Activated naive CD8-positive, alpha-beta T cell treated with anti-CD3 and anti-CD28 coated beads, Interleukin-2, amount 50 U/mL, for 24 hours (primary cell): ENCODE data around the gene TNFSF12.

ENCODE experiments used
- ATAC-seq: fragments of 150-1000 bp; cut with Tn5 transposase; one replicate; pipeline ENCODE4 v1.10.0; 2021
- DNase-seq: peaks from one replicate; pipeline ENCODE4 v3.0.0; 2021
- H3K27ac Mint-ChIP-seq: one replicate; pipeline ENCODE4 v1.8.0; 2021; ENCODE audit warnings: mild to moderate bottlenecking, mixed read lengths
- H3K27me3 Mint-ChIP-seq: one replicate; pipeline ENCODE4 v1.8.0; 2021; ENCODE audit warnings: mixed read lengths
- H3K36me3 Mint-ChIP-seq: one replicate; pipeline ENCODE4 v1.8.0; 2021; ENCODE audit warnings: low read depth, mixed read lengths
- H3K4me1 Mint-ChIP-seq: one replicate; pipeline ENCODE4 v1.8.0; 2021; ENCODE audit warnings: mixed read lengths
- H3K4me3 Mint-ChIP-seq: one replicate; pipeline ENCODE4 v1.8.0; 2021; ENCODE audit warnings: mild to moderate bottlenecking, moderate library complexity, mixed read lengths
- H3K9me3 Mint-ChIP-seq: one replicate; pipeline ENCODE4 v1.8.0; 2021; ENCODE audit warnings: mixed read lengths

TNFSF12 gene

DNA sequence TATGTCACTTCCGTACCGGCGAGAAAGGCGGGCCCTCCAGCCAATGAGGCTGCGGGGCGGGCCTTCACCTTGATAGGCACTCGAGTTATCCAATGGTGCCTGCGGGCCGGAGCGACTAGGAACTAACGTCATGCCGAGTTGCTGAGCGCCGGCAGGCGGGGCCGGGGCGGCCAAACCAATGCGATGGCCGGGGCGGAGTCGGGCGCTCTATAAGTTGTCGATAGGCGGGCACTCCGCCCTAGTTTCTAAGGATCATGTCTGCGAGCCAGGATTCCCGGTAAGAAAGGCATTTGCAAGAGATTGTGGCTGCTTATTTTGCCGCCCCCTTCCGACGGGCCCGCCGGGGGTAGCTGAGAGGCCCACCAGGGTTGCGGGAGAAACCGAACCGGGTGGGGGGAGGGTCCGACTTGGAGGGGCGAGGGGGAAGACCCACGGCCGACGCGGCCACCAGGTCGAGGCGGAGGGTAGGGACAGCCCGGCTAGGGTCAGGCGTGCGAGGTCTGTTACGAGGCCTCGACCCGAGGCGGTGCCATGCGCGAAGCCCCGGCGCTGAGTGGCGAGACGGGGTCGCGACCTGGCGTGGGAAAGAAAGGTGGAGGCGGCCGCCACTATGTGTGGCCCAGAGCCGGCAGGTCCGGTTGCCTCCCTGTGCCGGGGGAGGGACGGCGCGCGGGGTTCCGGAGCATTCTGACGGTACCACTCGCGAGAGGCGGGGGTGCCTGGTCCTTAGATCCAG, 23.9 kb downstream of the TNFSF12 start:
- Mint-ChIP-seq H3K27me3 (peaks cover 6% of the 10 kb centered on the region), H3K4me1 (peaks cover 53% of the 10 kb centered on the region), H3K27ac (peak overlapping the region; percentile 100), H3K36me3 (peaks cover 74% of the 10 kb centered on the region), H3K9me3 (no peaks in the 10 kb centered on the region), H3K4me3 (peak overlapping the region; percentile 91)
- peak; percentile 100 for DNase-seq
- peak; percentile 91 for ATAC-seq

DNA sequence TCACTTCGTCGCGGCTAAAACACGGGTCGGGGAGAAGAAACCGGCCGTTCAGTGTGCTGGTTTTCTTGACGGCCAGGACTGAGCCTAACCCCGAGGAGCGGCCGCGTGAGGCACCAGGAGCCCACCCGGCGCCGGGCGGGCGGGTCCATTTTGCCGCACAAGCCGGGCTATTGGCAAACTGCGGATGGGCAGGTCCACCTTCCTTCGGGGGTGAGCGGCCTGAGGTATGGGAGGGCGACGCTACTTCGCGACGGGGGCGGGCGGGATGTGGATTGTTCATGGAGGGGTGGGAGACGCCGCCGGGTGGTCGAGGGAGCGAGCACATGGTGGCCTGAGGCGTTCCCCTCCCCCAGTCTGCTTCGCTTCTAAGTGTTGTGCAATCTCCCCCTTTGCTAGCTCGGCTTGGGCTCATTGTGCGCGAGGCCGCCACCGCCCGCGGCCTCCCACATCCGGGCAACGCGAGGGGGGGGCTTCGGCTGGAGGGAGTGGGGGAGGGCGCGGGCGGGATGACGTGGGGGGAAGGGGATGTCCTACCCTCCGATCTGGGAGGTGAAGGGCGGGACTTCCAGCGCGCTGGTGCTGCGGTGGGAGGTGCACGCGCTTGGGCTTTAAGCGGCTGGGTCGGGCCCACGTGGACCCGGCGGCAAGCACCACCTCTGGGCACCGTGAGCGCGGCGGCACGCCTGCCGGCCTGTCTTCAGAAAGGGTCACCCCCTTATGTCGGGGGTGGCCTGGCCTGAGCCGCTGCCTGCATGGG, 24.6 kb downstream of the TNFSF12 start:
- H3K4me3 Mint-ChIP-seq: peak overlapping the region; percentile 91
- no peaks in the 10 kb centered on the region for H3K9me3 Mint-ChIP-seq
- peaks cover 61% of the 10 kb centered on the region for H3K4me1 Mint-ChIP-seq
- DNase-seq (peak; percentile 90), ATAC-seq (peak; percentile 40)
- H3K27ac Mint-ChIP-seq: peak overlapping the region; percentile 100
- H3K27me3 Mint-ChIP-seq: peaks cover 6% of the 10 kb centered on the region
- peaks cover 81% of the 10 kb centered on the region for H3K36me3 Mint-ChIP-seq

DNA sequence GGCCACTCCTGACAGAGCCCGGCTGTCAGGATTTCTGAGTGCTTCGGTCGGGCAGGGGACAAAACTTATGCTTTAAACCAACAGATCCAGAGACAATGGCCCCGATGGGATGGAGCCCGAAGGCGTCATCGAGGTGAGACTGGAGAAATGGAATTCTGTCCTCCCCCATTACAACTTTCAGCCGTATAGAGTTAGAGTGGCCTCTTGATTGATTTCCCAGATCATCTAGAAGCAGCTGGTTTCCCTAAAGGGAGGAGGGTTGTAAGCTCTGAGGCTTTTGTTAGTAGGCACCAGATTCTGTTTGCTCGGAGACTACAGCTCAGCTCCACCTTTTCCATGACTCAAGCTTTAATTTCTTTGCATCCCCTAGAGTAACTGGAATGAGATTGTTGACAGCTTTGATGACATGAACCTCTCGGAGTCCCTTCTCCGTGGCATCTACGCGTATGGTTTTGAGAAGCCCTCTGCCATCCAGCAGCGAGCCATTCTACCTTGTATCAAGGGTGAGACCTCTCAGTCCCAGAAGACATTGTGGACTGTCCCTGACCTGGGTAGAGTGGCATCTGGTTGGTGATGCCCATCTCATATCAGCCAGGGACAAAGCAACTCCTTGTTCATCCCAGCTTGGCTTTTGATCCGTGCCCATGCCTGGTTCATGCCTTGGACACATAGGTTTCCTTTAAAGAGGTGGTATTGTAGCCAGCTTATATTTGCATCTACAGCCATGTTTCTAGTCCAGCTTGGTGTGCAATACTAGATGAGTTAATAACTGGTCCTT, 25.5 kb downstream of the TNFSF12 start:
- DNase-seq: no peak
- Mint-ChIP-seq H3K36me3 (peaks cover 82% of the 10 kb centered on the region), H3K4me3 (peak overlapping the region; percentile 91), H3K27me3 (peaks cover 6% of the 10 kb centered on the region), H3K4me1 (peaks cover 70% of the 10 kb centered on the region), H3K27ac (peak overlapping the region; percentile 100), H3K9me3 (no peaks in the 10 kb centered on the region)
- no peak for ATAC-seq

DNA sequence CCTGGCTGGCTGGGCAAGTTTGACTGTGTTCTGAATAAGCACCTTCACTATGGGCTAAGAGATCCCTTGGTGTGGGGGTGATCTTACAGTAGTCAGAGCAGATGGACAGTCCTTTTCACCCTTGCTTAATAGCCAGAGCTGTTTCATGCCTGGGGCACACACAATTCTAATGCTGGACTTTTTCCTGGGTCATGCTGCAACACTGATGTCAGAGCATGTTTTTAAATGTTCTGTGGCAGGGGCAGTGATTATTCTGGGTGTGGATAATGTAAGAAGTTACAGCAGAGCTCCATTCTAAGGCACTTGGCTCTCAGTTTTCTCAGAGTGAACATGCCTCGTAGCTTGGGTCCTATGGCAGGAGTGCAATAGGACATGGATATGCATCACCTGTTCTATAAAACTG, 26.6 kb downstream of the TNFSF12 start:
- Mint-ChIP-seq H3K36me3 (peaks cover 83% of the 10 kb centered on the region), H3K4me1 (peaks cover 79% of the 10 kb centered on the region), H3K27ac (peak overlapping the region; percentile 100), H3K27me3 (peaks cover 6% of the 10 kb centered on the region), H3K9me3 (no peaks in the 10 kb centered on the region), H3K4me3 (peak overlapping the region; percentile 91)
- no peak for DNase-seq
- no peak for ATAC-seq

DNA sequence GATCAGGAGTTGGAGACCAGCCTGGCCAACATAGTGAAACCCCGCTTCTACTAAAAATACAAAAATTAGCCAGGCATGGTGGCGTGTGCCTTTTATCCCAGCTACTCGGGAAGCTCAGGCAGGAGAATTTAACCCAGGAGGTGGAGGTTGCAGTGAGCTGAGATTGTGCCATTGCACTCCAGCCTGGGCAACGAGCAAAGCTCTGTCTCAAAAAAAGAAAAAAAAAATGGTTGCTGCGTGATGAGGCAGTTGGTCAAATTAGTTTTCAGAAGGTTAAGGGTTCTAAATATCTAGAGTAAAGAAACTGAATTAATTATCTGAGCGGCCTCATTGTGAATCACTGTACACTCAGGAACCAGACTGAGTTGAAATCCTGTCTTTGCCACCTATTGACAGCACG, 27.1 kb downstream of the TNFSF12 start:
- Mint-ChIP-seq H3K4me1 (peaks cover 82% of the 10 kb centered on the region), H3K36me3 (peaks cover 80% of the 10 kb centered on the region), H3K27me3 (peaks cover 6% of the 10 kb centered on the region), H3K4me3 (peak overlapping the region; percentile 91), H3K9me3 (no peaks in the 10 kb centered on the region), H3K27ac (peak overlapping the region; percentile 100)
- no peak for ATAC-seq
- no peak for DNase-seq

DNA sequence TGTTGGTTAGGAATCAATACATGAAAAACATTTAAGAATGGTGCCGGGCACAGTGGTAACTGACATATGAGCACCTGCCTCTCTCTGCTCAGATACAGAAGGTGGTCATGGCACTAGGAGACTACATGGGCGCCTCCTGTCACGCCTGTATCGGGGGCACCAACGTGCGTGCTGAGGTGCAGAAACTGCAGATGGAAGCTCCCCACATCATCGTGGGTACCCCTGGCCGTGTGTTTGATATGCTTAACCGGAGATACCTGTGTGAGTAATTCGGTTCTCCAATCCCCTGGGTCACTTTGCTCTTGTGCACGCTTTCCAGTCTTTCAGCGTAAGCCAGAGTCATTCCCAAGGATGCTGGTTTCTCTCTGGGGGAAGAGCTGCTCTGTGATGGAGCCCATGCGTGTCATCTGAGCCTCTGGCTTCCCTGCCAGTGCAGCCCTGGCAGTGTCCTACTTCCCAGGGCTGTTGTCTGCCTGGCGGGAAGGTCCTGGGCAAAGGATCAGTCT, 27.6 kb downstream of the TNFSF12 start:
- Mint-ChIP-seq H3K4me1 (peaks cover 82% of the 10 kb centered on the region), H3K9me3 (no peaks in the 10 kb centered on the region), H3K36me3 (peaks cover 76% of the 10 kb centered on the region), H3K27me3 (peaks cover 6% of the 10 kb centered on the region), H3K27ac (peak overlapping the region; percentile 100), H3K4me3 (peak overlapping the region; percentile 91)
- DNase-seq (no peak), ATAC-seq (no peak)

DNA sequence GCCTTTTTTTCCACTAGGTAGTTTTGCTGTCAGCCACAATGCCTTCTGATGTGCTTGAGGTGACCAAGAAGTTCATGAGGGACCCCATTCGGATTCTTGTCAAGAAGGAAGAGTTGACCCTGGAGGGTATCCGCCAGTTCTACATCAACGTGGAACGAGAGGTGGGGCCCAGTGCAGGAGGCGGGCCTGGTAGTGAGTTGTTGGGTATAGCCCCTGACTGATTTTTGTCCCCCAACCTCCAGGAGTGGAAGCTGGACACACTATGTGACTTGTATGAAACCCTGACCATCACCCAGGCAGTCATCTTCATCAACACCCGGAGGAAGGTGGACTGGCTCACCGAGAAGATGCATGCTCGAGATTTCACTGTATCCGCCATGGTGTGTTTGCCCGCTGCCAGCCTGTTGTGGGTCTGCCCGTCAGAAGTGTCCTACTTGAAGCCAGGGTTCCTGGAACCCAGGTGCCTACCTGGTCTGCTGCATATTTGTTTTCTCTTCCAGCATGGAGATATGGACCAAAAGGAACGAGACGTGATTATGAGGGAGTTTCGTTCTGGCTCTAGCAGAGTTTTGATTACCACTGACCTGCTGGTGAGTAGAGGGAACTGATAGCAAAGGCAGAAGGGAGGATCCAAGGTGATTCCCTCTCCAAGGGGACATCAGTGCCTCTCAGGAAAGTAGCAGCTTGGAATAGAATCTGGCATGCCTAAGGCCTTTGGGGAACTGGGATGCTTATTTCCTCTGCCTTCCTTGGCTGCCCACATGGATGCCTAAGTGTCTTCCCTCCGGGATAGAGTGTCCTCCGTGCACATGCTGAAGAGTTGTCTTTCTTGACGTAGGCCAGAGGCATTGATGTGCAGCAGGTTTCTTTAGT, 28.7 kb downstream of the TNFSF12 start:
- no peaks in the 10 kb centered on the region for H3K9me3 Mint-ChIP-seq
- H3K4me1 Mint-ChIP-seq: peaks cover 90% of the 10 kb centered on the region
- peaks cover 75% of the 10 kb centered on the region for H3K36me3 Mint-ChIP-seq
- peaks cover 6% of the 10 kb centered on the region for H3K27me3 Mint-ChIP-seq
- no peak for ATAC-seq
- H3K4me3 Mint-ChIP-seq: peak overlapping the region; percentile 91
- H3K27ac Mint-ChIP-seq: peak overlapping the region; percentile 100
- no peak for DNase-seq

DNA sequence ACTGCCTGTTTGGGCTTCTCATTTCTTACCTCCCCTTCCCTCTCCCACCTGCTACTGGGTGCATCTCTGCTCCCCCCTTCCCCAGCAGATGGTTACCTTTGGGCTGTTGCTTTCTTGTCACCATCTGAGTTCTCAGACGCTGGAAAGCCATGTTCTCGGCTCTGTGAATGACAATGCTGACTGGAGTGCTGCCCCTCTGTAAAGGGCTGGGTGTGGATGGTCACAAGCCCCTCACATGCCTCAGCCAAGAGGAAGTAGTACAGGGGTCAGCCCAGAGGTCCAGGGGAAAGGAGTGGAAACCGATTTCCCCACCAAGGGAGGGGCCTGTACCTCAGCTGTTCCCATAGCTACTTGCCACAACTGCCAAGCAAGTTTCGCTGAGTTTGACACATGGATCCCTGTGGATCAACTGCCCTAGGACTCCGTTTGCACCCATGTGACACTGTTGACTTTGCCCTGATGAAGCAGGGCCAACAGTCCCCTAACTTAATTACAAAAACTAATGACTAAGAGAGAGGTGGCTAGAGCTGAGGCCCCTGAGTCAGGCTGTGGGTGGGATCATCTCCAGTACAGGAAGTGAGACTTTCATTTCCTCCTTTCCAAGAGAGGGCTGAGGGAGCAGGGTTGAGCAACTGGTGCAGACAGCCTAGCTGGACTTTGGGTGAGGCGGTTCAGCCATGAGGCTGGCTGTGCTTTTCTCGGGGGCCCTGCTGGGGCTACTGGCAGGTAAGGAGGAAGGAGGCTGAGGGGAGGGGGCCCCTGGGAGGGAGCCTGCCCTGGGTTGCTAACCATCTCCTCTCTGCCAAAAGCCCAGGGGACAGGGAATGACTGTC, 30.4 kb downstream of the TNFSF12 start, which contains the start of gene CD68:
TSS of gene CD68 (plus strand) at position 638 of the 833 bp plus-strand sequence. CDS start at position 678, 40 bp downstream.
- Mint-ChIP-seq H3K4me1 (peaks cover 91% of the 10 kb centered on the region), H3K9me3 (no peaks in the 10 kb centered on the region), H3K27me3 (no peaks in the 10 kb centered on the region), H3K36me3 (peaks cover 63% of the 10 kb centered on the region), H3K27ac (peak within 1 kb of the TSS; percentile 100), H3K4me3 (peak within 1 kb of the TSS; percentile 91)
- ATAC-seq (peak; percentile 76), DNase-seq (peak; percentile 78)

DNA sequence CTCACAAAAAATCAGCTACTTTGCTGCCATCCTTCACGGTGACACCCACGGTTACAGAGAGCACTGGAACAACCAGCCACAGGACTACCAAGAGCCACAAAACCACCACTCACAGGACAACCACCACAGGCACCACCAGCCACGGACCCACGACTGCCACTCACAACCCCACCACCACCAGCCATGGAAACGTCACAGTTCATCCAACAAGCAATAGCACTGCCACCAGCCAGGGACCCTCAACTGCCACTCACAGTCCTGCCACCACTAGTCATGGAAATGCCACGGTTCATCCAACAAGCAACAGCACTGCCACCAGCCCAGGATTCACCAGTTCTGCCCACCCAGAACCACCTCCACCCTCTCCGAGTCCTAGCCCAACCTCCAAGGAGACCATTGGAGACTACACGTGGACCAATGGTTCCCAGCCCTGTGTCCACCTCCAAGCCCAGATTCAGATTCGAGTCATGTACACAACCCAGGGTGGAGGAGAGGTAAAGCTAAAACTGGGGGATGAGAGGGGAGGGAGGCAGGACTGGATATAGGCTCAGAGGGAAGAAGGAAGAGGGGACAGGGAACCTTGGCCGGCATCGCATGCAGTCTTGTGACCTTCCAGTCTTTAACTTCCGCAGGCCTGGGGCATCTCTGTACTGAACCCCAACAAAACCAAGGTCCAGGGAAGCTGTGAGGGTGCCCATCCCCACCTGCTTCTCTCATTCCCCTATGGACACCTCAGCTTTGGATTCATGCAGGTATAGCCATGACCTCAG, 31.2 kb downstream of the TNFSF12 start:
- H3K27ac Mint-ChIP-seq: peak overlapping the region; percentile 100
- H3K9me3 Mint-ChIP-seq: no peaks in the 10 kb centered on the region
- H3K36me3 Mint-ChIP-seq: peaks cover 60% of the 10 kb centered on the region
- peaks cover 91% of the 10 kb centered on the region for H3K4me1 Mint-ChIP-seq
- peak overlapping the region; percentile 69 for H3K4me3 Mint-ChIP-seq
- ATAC-seq (no peak), DNase-seq (no peak)
- no peaks in the 10 kb centered on the region for H3K27me3 Mint-ChIP-seq

DNA sequence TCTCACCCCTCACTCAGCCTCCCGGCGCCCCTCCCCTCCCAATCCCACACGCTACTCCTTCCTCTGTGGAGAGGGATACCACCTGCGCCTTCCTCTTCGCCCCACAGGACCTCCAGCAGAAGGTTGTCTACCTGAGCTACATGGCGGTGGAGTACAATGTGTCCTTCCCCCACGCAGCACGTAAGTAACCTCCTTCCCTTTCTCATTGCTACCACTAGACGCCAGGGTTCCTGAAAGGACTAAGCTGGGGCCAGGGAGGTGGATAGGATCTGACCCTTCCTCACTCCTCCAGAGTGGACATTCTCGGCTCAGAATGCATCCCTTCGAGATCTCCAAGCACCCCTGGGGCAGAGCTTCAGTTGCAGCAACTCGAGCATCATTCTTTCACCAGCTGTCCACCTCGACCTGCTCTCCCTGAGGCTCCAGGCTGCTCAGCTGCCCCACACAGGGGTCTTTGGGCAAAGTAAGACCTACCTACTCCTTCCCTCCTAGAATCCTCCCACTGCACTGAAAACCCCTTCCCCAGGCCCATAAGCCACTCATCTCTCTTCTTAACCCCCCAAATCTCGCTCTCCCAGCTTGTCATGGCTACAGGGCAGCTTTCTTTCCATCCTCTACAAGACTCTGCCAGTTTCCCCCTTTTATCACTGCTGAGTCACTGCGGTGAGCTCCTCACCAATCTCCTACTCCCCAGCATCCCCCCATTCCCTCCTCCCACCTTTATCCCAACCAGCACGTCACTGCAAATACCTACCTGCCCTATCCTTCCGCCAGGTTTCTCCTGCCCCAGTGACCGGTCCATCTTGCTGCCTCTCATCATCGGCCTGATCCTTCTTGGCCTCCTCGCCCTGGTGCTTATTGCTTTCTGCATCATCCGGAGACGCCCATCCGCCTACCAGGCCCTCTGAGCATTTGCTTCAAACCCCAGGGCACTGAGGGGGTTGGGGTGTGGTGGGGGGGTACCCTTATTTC, 32.0 kb downstream of the TNFSF12 start:
- ATAC-seq (no peak), DNase-seq (no peak)
- Mint-ChIP-seq H3K4me1 (peaks cover 89% of the 10 kb centered on the region), H3K27ac (peak overlapping the region; percentile 100), H3K36me3 (peaks cover 56% of the 10 kb centered on the region), H3K4me3 (peak overlapping the region; percentile 27), H3K27me3 (no peaks in the 10 kb centered on the region), H3K9me3 (no peaks in the 10 kb centered on the region)

DNA sequence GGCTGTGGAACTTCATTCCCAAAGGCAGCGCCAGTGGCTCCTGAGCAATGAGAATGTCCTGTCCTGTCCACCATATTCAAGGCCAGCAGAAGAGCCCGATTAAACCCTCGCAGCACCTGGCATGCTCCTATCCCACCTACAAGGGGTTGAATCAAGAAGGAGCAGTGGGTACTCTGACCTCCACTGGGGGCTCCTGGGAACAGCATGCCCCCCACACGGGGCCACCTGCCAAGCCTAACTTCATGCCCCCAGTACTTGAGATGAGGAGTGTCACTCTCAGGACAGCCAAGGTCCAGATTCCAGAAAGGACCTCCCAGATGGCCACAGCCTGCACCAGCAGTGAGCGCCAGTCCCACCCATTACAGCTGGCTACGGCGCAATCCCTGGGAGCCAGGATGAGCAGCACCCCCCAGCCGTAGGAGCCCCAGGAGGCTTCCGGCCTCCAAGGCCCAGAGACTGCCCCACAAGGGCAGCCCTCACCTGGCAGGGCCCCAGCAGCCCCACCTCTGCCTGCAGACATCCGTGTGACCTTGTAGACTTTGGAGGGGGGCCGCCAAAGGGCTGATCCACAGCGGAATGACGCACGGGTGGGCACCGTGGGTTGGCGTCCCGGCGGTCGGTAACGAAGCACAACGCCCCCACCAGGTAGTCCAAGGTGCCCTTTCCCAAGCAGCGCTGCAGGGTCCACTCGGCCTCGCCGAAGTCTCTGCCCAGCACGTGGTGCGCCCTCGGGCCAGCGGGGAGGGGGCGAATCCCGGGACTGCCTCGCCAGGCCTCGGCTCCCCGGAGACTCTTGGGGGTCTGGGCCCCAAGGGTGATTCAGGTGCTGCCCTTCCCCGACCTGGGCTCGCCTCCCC, 33.8 kb downstream of the TNFSF12 start:
- Mint-ChIP-seq H3K4me1 (peaks cover 77% of the 10 kb centered on the region), H3K27ac (peak overlapping the region; percentile 100), H3K4me3 (peak overlapping the region; percentile 96), H3K36me3 (peaks cover 39% of the 10 kb centered on the region), H3K9me3 (no peaks in the 10 kb centered on the region), H3K27me3 (no peaks in the 10 kb centered on the region)
- no peak for DNase-seq
- no peak for ATAC-seq
